ENCODE data around the gene MTMR1.

MTMR1 gene

DNA sequence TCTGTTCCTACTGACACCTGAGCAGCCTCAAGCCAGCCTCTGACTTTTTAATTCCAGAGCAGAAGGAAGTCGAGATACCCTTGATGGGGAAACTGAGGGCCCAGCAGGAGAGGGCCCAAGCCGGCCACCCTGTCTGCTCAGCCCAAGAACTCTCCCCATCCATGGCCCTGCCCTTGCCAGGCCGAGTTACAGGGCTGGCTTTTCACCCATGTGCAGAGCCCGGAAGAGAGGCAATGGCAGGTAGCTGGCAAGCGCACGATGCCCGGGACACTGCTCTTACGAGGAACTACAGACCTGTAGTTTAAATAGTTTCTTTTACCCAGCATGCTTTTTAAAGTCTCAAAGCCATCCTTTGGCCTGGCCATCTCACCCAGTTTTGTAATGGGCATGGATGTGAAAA is 79.9 kb downstream of the MTMR1 start:
- CTCF ChIA-PET, result interaction anchor here (1.0 to 3.3 kb wide), 2 partner anchors 269 to 310 kb away, joined by 3 to 49 read pairs; no protein-coding TSS in a partner anchor

DNA sequence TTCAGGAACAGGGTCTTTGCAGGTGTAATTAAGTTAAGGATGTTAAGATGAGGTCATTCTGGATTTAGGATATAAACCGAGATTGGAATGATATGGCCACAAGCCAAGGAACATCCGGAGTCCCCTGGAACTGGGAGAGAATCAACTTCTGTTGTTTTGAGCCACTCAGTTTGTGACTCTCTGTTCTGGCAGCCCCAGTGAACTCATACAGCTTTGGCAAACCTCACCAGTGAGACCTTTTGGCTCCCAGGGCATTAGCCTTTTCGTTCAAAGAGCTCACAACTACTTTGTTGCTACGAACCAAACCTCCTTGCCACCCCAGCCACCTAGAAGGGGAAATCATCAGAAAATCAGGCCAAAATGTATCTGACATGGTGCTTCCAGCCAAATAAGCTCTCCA is 80.4 kb downstream of the MTMR1 start:
- TF ChIP-seq, protein P1, sequence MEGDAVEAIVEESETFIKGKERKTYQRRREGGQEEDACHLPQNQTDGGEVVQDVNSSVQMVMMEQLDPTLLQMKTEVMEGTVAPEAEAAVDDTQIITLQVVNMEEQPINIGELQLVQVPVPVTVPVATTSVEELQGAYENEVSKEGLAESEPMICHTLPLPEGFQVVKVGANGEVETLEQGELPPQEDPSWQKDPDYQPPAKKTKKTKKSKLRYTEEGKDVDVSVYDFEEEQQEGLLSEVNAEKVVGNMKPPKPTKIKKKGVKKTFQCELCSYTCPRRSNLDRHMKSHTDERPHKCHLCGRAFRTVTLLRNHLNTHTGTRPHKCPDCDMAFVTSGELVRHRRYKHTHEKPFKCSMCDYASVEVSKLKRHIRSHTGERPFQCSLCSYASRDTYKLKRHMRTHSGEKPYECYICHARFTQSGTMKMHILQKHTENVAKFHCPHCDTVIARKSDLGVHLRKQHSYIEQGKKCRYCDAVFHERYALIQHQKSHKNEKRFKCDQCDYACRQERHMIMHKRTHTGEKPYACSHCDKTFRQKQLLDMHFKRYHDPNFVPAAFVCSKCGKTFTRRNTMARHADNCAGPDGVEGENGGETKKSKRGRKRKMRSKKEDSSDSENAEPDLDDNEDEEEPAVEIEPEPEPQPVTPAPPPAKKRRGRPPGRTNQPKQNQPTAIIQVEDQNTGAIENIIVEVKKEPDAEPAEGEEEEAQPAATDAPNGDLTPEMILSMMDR (conservative IDR thresholded peaks at IDR 0.05; ENCODE audit: low read depth), result no peak
- DNase-seq (ENCODE audit: low spot score), result no peak
- CTCF ChIA-PET, result interaction anchor here (3.3 kb wide), 1 partner anchor 309 kb away, joined by 49 read pairs; no protein-coding TSS in a partner anchor
- H3K27ac ChIP-seq, result no peak overlapping the region
- POLR2A ChIA-PET (ENCODE audit: low non-redundant PET), result no interaction called here

More for the DNA sequence above, 79.9 kb downstream of the MTMR1 start:
- H3K27ac ChIP-seq, result no peak overlapping the region
- DNase-seq (ENCODE audit: low spot score), result no peak
- POLR2A ChIA-PET (ENCODE audit: low non-redundant PET), result no interaction called here
- TF ChIP-seq, protein P1 (conservative IDR thresholded peaks at IDR 0.05; ENCODE audit: low read depth), result no peak

DNA sequence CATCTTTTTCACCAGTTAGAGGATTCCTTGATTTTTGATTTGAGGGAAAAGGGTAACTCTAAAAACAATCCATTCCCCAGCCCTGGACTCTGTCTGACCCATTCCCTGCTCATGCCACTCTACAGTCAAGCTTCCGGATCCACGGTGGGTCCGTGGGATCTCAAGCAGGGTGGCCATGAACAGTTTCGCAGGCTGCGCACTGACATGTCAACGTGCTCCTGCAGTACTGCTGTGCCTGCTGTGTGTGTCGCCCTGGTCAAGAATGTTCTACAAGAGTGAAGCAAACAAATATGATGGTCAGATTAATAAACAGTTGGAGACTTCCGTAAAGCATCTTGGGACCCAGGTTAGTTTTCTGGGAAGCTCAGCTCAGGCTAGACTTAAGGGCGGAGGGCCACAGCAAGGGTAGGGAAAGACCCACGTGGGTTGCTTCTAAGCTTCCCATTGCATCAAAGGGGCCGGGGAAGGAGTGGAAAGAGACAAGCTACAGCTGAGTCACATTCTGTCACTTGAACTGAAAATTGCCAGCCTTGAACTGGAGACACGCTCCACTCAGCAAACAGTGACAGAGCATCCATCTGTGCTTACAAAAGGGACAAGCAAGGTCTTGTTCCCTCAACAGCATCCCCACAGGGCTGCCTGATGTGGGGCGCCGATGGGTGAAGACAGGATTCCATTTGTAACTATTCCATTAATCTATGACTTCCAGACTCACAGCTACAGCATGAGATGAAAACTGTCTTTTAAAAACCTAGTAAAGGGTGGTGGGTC is 81.8 kb downstream of the MTMR1 start:
- DNase-seq (ENCODE audit: low spot score), result no peak
- H3K27ac ChIP-seq, result no peak overlapping the region
- ChIA-PET CTCF (no interaction called here), POLR2A (ENCODE audit: low non-redundant PET) (no interaction called here)
- TF ChIP-seq, protein P1 (conservative IDR thresholded peaks at IDR 0.05; ENCODE audit: low read depth), result no peak

- POLR2A ChIA-PET (ENCODE audit: low non-redundant PET), result no interaction called here
- DNase-seq (ENCODE audit: low spot score), result no peak
- TF ChIP-seq, protein P1 (conservative IDR thresholded peaks at IDR 0.05; ENCODE audit: low read depth), result no peak
- CTCF ChIA-PET, result no interaction called here
- H3K27ac ChIP-seq, result no peak overlapping the region
These were observed 82.6 kb downstream of the MTMR1 start for GRCh38 chrX:150775569-150776350.

DNA sequence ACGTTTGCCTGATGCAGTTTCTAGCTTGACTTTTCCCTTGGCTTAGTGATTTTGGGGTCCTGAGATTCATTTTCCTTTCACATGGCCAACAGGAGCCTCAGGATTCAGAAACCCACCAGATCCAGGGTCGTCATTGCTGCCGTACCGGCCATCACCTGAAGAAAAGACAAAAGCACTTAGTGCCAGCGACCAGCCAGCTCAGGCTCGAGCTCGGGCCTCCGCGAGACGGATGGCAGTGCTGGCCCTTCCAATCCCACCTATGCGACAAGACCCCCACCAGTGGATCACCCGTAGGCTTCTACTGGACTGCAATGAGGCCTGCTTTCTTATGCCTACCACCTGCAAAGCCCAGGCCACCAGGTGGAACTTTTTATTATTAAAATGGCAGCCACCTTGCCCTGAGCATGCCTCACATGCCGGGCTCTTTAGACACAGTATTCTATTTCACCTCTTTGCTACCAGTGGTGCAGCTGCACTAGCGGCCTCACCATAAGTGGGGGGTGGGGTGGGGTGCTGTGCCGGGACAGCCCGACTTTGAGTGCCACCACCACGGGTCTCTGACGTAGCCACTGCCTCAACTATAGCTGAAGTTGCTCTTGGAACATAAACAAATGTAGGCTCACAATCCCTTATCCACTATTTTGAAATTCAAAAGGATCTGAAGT is 84.3 kb downstream of the MTMR1 start:
- POLR2A ChIA-PET (ENCODE audit: low non-redundant PET), result no interaction called here

DNA sequence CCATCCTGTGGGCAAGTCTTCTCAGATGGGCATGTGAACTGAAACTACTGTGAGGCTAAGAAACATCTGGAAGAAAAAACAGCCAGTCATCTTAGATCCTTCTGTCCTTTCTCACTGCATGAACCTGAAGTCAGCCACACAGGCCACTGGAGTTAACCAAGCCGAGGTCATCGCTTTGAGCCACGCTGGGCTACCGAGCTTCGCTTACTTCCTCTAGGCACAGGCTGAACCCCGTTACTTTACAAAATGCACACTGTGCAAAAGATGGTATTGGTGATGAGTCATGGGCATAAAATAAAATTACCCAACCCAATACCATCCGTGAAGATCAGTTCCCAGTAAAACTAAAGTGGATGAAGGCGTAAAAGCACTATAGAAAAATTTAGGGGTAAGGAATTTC is 86.2 kb downstream of the MTMR1 start:
- ChIA-PET POLR2A (ENCODE audit: low non-redundant PET) (no interaction called here), CTCF (interaction anchor here (0.5 kb wide), 1 partner anchor 184 kb away, joined by 4 read pairs; no protein-coding TSS in a partner anchor)
- DNase-seq (ENCODE audit: low spot score), result no peak
- TF ChIP-seq, protein P1 (conservative IDR thresholded peaks at IDR 0.05; ENCODE audit: low read depth), result no peak
- no peak overlapping the region for H3K27ac ChIP-seq

More for the DNA sequence above, 84.3 kb downstream of the MTMR1 start:
- DNase-seq (ENCODE audit: low spot score), result no peak
- H3K27ac ChIP-seq, result no peak overlapping the region
- CTCF ChIA-PET, result no interaction called here
- TF ChIP-seq, protein P1 (conservative IDR thresholded peaks at IDR 0.05; ENCODE audit: low read depth), result no peak
